Smooth muscle cell of the brain vasculature (primary cell): ENCODE data around the gene RTKN2.

ENCODE experiments used
- DNase-seq: peaks from one replicate; pipeline ENCODE4 v3.0.0-alpha.2; 2012; ENCODE audit warnings: low read depth, low spot score

Gene RTKN2

DNA sequence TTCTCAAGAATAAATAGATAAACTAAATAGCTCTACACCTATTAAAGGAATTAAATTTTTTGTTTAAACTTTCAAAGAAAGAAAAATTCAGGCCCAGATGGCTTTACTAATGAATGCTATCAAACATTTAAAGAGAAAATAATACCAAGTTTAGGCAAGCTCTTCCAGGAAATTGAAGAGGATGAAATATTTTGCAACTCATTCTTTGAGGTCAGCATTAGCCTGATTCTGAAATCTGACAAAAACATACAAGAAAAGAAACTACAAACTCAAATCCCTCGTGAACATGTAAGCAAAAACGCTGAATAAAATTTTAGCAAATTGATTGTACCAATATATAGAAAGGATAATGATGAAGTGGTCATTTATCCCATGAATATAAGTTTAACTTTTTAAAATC is 93.4 kb downstream of the RTKN2 start:
- DNase-seq = no peak

DNA sequence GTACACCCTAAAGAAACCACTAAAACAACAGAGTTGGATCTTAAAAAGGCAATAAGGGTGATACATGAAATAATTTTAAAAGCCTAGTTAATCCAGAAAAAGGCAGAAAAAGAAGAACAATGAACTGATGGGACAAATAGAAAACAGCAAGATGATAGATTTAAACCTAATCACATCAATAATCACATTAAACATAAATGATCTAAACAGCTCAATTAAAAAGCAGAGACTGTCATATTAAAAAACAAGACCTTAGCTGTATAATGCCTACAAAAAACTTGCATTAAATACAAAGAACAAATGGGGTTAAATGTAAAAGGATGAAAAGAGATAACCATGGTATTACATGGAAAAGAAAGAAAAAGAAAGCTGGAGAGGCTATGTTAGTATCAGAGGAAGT is 96.2 kb downstream of the RTKN2 start:
- no peak for DNase-seq

DNA sequence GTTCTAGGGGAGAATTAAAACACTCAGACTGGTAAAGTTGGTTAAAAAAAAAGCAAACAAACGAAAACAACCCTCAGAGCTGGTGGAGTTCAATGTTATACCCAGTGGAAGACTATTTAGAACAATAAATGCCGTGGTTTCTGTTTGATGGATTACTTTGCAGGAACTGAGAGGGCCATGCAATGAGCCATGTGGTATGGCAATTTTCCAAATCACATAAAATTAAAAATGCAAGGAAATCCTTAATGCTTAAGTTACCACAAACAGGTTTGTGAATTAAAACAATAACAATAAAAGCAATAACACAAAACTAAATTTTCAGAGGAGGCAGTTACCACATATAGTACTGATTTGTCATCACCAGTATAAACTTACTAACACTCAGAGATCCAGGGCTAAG is 96.9 kb downstream of the RTKN2 start:
- no peak for DNase-seq

DNA sequence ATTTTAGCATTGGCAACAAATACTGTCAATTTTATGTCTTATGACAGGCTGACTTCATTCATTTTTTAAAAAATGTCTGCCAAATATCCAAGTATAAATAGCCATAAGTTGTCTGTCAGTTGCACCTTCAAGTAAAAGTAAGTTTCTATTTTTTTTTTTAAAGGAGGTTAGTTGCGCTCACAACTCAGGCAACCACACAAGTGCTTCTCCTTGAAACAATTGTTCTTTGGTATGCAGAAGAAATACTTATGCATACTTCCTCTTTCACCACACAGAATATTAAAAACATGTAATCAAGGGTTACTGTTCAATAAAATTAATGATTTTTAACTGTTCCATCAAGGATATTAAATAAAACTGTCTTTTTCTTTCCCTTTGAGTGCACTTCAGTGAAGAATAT is 97.9 kb downstream of the RTKN2 start:
- no peak for DNase-seq

DNA sequence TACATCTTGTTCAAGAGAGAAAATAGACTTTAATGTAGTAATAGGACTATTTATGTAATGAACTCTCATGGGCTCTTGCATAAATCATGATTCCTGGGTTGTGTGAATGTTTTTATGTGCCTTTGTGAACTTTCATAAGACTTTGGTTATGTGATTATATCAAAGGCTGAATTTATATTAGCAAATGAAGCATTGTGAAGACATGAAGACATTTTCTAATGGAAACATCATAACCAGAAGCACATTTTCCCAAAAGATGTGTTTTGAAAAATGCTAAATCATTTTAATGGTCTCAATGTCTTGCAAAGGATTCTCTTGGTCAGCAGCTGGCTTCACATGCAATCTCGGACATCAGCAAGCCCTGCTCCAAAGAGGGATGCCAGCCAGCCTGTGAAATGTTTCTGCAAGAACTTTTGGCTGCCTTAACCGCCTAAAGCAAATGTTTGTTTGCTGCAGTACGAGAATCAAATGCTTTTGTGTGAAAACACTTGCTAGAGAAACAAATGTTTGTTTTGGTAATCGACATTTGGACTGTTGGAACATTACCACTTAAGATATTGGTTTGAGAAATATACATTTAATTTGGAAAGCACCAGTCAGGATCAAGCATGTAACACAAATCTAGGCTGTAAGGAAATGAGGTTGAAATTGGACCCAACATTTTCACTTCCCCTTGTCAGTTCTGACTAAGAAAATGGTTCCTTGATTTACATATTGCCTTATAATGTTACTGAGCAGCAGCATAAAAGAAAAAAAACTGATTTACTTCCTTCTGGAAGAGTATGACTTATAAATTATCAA is 102.1 kb downstream of the RTKN2 start:
- no peak for DNase-seq

DNA sequence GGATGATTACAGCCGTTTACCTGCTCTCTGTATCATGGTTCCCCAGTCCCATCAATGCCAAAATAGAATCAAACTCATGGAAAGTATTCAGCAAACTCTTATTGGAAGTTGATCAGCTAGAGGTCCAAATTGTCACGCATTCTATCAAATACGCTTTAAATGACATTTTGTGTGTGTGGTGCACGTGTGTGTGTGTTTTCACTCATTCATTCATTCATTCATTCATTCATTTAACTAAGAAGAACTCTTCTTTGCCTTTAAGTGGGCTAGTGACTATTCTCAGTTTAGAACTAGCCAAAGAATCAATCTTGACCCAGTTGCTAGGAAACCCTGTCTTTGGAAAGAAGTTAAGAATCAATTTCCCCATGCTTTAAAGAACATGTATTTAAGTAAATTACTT is 102.8 kb downstream of the RTKN2 start:
- DNase-seq = no peak

DNA sequence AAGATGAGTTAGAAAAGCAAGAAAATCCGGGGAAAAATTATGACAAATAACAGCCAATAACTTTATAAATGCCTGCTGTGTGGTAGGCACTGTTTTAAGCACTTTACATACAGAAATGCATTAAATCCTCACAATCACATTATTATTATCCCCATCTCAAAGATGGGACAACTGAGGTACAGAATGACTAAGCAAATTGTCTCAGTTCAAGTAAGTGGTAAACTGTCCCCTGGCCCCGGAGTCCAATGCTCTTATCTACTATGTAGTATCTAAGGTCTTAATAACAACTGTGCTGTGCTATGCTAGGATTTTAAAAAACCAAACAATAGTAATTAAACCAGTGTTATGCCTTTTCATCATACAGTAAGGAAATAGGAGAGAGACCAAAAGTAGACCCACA is 105.6 kb downstream of the RTKN2 start:
- DNase-seq = no peak

DNA sequence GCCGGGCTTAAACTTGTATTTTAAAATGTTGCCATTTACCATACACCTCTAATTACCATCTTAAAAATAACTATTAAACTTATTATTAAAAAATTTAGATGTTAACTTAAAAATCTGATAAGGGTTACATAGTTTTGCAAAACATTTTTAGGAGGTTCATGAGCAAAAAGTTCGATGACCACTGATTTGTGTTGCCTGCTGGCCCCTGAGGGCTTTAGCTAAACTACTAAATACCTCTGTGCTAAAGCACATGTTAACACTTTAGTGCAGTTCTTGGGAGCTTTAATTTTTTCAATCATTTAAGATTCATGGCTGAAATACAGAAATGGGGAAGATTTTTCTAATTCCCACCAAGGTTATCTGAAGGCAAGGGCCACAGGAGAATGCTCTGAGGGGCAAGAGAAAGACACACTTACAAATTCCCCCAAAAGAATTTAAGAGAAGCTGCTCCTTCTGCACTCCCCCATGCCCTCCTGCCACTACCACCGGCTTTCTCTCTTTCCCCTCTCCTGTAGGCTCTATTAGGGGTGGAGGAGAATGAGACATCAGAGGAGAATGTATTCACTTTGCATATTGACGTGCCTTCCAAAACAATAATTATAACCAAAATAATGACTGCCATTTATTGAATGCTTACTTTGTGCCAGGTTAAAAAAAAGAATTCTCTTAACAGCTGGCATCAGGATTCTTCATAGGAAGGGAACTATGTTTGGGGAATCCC is 106.2 kb downstream of the RTKN2 start:
- no peak for DNase-seq

DNA sequence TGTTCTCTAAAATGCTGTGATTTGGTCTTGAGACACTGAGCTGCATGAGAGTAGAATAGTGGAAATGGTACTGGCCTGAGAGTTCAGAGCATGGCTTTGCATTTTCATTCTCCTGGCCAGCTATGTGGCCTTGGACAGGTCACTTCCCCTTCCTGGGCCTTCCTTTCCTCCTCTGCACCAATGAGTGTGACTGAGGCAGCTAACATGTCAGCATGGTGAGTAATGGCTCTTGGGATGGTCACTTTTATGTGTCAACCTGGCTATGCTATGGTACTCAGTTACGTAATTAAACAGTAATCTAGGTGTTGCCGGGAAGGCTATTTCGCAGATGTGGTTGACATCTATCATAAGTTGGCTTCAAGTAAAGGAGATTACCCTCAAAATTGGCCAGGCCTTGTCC is 109.3 kb downstream of the RTKN2 start:
- no peak for DNase-seq

DNA sequence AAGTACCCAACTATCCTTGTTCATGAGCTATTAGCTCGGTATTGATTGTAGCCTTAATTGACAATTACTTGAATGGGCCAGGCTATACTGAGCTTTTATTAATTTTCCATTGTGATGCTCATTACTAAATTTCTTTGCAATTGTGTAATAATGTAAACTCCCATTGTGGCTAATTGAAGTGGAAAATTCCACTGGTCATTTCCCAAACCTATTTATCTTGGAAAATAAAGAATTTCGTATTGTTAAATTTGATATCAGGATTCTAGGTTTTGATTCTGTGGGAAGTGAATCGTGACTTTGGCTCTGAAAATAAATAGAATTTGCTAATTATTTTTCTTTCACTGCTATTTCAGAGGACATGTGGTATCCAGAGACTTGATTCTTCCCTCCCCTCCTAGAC is 111.0 kb downstream of the RTKN2 start:
- DNase-seq = no peak

DNA sequence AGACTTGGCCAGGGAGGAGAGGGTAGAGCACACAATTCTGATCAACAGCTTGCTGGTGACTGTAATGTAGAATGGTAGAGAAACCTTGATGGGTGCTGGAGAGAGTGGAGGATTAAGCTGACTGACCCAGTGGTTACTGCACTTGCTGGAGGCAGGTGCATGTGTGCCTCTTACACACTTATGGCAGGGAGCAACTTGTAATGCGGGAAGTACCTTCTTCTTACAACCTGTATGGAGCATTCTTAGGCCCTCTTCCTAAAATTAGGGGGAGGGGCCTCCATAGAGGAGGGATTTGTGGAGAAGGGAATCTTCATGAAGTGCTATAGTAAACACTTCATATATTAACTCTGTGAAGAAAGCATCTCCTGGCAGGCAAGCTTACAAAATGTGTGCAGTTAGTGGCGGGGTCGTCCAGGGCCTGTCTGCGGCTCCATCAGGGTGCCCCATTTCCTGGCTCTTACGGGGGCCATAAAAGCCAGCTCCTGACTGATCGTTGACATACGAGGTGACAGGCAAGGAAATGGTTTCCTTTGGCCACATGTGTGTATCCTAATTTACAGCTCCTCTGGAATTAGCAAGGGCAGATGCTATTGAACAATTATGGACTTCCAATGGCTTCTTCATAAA is 113.5 kb downstream of the RTKN2 start:
- DNase-seq = no peak

DNA sequence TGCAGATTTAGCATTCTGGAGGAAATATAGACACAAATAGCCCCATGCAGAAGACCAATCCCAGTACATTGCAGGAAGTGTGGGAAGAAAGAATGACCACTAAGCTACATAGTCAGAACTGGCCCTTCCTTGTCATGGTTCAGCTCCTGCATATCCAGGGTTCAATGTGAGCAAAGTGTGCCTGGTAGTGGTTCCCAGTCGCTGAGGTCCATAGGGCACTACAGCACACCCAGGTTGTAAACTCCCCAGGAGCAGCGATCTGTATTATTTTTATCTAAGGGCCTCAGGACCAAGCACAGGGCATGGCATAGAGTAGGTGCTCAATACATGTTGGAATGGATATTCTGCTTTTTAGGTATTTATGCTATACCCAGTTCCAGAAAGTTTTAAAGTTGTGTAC is 114.4 kb downstream of the RTKN2 start:
- DNase-seq = no peak

DNA sequence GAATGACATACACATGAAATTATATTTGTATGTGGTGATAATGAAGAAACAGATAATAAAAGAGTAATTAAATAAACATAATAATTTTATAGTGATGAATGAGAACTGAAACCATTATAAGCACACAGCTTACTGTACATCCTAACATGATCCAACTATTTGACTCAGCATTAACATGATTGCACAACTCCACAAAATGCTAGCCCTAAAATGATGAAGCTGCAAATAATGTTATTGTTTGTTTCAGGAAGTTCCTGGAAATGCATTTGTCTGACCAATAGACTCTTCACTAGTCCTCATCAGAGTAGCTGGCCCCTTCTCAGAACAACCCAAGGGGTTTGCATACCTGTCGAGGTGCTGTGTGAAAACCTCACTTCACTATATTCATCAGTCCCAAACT is 115.5 kb downstream of the RTKN2 start:
- DNase-seq = no peak

DNA sequence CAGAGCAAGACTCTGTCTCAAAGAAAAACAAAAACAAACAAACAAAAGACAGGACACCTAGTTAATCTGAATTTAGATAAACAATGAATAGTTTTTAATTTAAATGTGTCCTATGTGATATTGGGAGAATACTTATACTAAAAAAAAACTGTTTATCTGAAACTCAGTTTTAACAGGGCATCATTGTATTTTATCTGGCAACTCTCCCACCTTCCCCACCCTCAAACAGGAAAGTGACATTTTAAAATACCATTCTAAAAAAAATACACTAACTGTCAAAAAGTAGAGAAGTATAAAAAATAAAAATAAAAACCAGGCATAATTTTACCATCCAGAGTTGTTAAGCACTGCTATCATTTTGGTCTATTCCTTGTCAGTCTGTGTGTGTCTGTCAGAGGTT is 119.0 kb downstream of the RTKN2 start:
- no peak for DNase-seq

DNA sequence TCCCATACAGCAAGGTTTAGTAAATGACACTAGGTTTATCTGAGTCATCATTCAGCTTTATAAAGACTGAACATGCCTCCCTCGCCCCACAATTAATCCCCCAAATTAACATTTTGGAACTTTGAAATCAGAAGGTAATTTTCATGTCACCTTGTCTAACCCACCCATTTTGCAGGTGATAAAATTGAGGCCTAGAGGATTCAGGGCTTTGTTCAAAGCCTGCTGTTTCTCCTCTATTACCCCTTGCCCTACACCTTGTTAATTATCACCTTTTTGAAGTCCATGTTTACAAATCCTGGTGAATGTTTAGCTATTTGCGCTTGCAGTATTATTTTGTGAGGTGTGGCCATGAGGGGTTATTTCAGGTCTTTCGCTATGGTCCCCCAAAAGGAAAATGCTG is 120.5 kb downstream of the RTKN2 start:
- no peak for DNase-seq

DNA sequence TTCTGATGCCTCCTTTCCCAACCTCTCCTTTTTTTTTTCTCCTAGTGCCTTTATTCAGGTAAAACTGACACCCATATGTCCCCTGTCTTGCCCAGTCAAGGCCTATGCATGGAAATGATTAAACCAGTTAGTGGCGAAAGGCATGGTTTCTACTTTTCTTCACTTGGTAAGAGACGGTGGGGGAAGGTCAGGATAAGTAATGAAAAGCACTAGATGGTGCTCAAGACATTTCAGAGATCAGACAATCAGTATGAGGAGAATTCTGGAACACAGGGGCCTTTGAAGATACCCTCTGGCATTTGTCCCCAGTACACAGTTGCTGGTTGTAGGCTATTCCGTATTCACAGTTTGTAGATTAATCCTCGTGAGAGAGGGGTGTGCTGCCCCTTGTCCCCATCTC is 121.2 kb downstream of the RTKN2 start:
- no peak for DNase-seq

DNA sequence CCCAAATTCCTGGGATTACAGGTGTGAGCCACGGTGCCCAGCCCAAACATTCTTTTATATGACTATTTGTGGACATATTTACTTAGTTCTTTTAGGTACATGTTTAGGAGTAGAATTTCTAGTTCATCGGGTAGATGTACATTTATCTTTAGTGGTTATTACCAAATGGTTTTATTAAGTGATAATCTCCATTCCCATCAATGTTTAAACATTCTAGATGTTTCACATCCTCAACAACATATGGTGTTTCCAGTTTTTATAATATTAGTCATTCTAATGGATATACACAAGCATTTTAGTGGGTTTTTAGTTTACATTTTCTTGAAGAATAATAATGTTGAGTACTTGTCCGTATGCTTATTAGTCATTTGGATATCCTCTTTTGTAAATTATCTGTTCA is 131.7 kb downstream of the RTKN2 start:
- no peak for DNase-seq

DNA sequence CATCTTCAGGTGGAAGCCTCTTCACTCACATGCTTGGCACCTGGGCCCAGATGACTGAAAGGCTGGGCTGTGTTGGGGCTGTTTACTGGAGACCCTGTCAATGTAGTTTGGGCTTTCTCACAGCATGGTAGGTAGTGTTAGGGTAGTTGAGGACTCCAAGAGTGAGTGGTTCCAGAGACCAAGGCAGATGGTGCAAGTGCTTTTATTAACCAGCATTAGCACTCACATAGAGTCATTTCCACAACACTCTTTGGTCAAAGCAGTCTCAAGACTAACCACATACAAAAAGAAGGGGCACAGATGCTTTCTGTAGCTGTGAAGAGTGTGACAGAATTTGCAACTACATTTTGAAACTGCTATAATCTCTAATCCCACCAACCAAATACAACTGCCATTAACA is 135.0 kb downstream of the RTKN2 start:
- no peak for DNase-seq
